T-helper 9 cell (primary cell): ENCODE data around the gene UBAC2.
"Not testable (repeated sequence)": the region's sequence is repeated elsewhere in the genome, so short reads cannot be mapped to it uniquely, and the experiment has no call there.

Source experiments
- DNase-seq: peaks from one replicate; pipeline ENCODE4 v3.0.0-alpha.2; 2020

UBAC2 gene

DNA sequence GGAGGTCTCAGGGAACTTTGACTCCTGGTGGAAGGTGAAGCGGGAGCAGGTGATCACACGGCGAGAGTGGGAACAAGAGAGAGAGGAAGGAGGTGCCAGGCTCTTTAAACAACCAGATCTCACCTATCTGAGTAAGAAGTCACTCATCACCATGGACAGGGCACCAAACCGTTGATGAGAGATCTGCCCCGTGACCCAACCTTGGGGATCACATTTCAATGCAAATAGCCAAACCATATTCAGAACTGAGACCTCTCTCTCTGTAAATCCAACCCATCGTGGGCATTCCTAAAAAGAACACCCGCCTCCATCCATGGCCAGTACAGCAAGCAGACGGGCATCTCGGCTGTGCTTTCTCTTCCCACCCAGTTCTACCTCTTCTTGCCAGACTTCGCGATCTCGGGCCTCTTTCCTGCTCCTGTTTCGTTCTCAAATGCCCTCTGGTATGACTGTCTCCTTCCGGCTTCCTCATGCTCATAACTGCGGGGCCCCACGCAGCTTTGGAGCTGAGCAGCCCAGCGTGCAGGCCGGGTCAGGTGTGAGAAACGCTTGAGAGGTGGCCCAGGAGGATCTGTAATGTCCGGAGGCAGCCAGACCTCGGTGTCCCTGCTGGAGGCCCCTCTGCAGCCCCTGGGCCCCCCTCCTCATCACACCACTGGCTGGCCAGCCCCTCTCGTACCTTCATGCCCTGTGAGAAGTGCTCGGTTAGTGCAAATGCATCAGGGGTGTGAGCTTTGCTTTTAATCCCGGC is 203.5 kb downstream of the UBAC2 start:
- no peak for DNase-seq

DNA sequence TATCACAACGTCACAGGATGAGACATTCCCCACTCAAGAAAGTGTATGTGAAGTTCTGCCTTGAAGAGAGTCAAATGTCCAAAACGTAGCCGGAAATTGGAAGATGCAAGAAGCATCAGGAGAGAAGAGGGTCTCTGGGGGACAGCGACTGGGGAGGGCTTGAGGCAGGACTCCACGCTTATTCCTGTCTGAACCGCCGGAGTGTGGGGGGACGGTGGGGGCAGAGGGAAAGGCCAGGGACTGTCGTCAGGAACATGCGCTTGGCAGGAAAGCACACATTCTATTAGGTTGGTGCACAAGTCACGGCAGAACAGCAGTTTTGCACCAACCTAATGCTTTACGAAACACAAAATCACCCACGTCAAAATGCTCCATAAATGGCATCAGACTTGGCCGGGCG is 205.3 kb downstream of the UBAC2 start:
- no peak for DNase-seq

DNA sequence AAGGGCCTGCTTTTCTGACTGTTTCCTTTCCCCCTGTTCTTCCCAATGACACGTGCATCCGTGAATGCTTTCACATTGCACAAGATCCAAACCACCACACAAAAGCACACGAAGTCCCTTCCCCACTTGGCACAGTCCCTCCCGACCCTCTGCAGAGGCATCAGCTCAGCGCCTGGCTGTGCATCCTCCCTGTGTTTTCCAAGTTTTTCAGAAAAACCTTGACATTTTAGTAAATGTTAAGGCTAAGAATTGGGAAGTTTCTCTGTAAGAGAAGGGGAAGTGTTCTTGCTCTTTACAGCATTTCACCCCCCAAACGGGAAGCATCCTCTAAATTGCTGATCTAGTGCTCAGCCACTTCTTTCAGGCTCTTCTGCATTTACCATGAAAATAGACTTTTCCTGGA is 206.1 kb downstream of the UBAC2 start:
- DNase-seq = no peak

DNA sequence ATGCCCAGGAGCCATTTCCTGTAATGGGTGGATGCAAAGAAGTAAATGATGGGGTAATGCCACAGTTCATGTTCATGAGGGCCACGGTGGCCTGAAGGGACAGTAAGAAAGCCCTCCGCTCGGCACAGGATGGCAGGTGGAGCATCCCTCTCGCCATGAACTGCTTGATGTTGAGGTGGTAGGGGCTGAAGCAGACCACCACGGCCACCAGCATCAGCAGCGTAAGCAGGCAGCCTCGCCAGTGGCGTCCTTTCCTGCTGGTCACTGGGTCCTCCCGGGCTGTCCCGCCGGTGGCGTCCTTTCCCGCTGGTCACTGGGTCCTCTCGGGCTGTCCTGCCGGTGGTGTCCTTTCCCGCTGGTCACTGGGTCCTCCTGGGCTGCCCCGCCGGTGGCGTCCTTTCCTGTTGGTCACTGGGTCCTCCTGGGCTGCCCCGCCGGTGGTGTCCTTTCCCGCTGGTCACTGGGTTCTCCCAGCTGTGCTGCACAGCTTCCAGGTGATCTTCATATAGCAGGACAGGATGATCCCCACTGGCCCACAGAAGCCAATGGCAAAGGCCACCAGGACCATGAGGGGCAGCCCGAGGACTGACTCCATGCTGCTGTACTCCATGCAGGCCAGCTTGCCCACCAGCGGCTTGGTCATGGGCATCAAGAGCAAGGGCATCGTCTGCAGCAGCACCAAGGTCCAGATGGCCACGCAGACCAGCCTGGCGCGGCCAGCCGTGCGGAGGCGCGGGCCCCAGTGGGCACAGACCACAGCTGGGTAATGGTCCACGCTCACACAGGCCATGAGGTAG is 207.4 kb downstream of the UBAC2 start:
- DNase-seq = no peak

DNA sequence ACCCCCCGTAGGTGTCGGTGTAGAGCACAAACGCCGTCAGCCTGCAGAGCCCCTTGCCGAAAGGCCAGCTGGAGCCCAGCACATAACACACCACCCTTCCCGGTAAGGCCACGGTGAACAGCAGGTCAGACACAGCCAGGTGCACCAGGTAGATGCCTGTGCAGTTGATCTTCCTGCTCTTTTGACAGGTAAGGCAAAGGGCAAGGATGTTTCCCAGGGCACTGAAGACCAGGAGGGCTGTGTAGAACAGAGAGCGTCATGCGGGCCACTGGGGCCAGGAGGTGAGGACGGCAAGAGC is 208.0 kb downstream of the UBAC2 start:
- no peak for DNase-seq

DNA sequence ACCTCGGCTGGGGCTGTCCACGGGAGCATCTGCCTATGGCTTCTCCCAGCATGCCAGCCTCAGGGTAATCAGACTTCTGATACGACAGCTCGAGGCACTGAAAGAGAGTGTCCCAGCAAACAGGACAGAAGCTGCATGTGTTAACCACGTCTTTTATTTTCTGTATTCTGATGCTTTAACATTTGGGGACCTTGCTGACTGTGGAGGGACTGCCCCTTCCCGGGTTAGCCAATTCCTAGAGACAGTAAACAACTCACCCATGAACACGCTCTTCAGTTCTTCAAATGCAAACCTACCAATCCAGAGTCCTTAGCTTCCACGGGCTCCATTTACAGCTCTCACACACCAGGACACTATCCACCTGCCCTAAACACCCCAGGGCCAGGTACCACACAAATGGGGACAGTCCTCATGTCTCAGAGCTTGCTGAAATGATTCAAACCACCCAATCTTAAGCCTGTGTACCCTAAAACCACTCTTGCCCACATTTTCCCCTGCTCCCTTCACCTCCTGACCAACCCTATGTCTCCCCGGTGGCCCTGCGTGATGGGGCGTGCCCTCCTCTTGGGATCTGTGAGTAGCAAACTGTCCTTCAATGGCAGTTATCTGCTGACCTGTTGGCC is 208.9 kb downstream of the UBAC2 start:
- DNase-seq = not testable (repeated sequence)

DNA sequence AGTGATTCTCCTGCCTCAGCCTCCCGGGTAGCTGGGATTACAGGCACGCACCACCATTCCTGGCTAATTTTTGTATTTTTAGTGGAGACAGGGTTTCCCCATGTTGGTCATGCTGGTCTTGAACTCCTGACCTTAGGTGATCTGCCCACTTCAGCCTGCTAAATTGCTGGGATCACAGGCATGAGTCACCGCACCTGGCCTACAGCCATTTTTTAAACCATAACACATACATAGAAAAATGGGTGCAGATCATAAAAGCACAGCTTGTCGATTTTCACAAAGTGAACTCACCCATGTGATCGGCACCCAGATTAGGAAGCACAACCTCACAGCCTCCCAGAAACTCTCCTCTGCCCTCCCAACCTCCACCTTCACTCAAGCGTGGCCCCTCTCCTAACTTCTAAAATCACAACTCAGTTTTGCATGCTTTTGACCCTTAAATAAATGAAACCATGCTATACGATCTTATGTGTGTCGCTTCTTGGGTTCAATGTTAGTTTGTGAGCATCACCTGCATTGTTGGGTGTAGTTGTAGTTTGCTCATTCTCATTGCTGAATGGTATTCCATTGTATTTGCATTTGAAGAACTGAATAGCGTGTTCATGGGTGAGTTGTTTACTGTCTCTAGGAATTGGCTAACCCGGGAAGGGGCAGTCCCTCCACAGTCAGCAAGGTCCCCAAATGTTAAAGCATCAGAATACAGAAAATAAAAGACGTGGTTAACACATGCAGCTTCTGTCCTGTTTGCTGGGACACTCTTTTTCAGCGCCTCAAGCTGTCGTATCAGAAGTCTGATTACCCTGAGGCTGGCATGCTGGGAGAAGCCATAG is 210.2 kb downstream of the UBAC2 start:
- DNase-seq = not testable (repeated sequence)

DNA sequence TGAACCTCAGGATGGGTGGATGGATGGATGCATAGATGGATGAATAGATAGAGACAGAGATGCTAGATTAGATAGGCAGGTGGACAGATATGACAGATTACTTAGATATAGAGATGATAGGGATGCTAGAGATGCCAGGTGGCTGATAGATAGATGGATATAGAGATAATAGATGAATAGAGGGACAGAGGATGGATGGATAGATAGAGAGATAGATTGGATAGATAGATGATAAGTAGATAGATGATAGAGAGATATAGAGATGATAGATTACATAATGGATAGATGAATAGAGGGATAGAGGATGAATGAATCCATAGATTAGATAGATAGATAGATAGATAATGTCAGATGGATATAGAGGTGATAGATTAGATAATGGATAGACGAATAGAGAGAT is 212.2 kb downstream of the UBAC2 start:
- DNase-seq = no peak

DNA sequence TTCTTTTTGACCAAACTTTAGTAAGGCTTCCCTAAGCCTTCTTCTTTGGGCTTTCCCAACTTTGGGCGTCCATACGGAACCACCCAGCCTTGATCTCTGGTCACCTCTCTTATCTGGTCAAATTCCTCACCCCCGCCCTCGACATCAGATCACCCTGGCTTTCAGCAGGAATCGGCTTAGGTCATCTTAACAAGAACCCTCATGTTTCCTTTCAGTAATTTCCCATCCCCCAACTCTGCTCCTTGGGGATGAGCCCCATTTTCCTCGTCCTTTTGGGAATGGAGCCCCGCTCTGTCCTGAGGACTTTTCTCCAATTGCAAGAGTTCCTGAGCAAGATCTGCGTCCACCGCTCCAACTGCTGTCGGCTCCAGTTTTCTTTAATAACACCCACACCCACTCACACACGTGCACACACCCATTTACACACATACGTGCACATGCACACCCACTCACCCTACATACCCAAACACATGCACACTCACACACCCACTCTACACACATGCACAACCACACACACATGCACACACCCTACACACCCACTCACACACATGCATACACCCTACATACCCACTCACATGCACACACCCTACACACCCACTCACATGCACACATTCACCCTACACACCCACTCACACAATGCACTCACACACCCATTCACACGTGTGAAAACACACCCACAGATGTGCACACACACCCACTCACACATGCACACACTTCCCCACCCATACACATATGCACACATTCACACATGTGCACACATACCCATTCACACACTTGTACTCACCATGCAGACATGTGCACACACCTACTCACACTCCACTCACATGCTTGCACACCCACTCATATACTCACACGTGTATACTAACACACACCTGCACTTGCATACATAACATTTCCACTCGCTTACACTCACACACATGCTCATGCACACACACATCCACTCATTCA is 213.7 kb downstream of the UBAC2 start:
- no peak for DNase-seq

DNA sequence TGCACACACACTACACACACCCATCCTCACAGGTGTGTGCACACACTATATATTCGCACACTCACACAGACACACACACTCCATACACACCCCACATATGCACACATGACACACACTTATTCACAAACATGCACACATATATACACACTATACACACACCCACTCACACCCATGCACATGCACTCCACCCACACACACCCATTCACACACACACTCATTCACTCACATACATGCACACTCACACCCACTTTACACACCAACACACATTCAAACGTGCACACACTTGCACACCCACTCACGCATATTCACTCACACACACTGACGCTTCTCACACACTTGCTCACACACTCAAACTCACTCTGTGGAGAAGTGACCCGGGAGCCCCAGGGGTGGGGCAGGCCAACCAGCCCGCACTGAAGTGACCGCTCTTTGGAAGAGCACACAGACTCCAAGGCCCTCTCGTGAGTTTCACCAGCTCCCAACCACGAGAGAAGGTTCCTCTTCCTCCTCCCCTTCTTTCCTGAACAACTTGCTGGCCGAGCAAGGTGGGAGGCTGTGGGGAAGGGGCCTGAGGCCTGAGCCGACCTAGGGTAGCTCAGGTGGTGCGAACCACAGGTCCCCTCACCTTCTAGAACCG is 214.5 kb downstream of the UBAC2 start:
- DNase-seq = no peak

DNA sequence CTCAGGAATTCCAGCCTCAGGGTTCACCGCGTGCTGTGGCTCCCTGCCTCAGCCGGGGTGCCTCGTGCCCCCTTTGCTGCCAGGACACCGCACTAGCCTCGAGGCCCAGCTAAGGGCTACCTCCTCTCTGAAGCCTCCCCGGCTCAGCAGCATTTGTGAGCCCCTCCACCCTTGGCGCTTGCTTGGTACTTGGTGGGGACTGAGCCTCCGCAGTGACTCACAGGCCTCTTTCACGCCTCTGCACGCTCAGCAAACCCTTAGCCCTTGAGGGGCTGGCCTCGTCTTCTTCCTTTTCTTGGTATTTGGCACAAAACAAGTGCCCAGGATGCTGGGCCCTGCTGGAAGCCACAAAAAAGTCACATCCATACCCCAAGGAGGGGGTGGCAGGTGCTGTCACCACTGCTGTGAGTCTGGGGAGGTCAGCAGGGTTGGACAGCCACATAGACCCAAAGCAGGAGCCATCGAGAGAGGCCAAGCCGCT is 215.2 kb downstream of the UBAC2 start:
- DNase-seq = no peak

DNA sequence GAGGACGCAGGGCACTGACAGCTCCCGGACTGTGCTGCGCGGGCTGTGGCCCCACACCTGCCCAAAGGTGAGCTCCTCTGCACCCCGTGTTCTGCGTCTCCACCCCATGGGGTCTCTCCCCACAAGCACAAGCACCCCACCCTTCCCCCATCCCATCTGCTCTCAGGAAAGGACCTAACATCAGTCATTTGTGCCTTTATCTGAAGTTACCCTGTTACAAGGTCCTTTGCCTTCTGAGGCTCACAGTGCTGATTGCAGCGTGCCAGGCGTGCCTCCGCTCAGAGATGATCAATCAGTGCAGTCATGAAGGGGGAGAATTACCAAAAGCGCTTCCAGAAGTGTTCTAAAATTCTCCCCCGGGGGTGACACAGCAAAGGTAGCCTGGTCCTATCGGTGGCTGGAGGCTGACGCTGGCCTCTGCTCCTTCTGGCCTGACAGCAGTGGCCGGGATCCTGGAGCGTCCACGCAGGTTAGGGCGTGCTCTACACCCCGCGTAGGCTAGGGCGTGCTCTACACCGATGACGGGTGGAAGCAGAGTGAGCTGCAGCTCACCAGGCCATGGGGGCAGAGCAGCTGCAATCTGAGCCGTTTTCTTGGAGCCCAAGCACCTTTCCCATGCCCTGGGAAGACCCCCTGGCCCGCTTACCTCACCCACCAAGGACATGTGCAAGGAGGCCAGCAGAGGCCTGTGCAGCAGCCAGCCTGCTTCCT is 215.9 kb downstream of the UBAC2 start:
- no peak for DNase-seq

DNA sequence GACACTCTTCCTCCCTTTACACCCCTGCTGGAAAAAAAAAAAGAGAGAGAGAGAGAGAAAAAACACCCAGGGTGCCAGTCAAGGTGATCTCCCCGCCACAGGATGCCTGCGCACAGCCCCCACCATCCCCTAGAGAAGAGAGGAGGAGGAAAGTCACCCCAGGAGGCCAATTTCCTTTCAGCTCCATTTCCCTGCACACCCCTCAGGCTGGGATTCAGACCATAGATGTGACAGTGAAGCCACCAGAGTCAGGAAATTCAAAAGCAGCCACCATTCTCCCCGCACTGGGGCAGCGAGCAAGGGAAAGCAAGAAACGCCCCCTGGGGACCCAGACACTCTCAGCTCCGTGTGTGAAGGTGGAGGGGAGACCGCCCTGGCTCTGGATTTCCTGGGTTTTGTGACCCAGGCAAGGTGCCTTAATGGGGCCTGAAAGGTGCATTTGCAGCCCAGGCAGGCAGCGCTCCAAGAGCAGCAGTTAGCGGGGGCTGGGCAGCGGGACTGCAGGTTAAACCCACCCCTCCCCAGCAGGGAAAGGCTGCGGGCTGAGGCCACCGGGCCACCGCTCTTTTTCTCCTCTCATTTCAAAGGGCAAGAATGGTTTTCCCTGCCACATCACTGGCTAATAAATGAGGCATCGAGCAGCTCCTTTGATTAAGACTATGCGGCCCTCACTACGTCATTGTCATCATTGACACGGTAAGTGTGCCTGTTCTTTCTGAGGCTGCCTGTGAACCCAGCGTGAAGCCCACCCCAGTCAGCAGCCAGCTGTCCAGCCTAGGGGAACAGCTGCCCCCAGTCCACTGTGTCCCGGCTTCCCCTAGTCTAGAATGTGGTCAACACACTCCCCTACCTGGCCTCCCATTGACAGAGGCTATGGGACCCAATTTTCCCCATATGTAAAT is 216.8 kb downstream of the UBAC2 start:
- no peak for DNase-seq

DNA sequence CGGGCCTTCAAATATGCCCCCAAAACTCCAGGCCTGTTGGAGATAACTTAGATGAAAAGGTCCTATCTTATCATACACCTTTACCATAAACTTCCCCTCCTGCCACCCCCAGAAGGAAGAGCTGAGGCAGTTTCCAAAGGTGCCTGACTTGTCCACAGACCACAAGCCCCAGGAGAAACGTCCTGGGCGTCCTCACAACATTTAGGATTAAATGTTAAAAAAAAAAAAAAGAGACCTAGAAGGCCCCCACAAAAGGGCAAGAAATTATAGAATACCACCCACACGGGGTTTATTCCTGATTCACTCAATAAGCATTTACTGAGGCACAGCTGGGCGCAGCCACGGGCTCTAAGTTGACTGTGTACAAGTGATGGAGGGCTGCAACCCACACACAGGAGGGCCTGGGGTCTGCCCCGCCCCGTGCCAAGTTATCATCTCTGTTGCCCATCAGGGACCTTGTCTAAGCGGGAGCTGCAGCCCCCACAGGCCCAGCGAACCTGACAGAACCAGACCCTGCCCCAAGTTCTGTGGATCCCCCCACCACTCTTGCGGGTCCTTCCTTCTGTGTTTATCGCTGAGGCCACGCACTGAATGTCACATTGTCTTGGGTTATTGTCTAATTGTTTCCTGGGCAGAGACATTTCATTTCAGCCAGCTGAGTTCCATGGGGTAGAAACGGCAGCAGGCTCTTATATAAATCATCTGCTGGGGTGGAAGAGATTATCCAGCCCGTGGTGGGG is 217.6 kb downstream of the UBAC2 start:
- no peak for DNase-seq

DNA sequence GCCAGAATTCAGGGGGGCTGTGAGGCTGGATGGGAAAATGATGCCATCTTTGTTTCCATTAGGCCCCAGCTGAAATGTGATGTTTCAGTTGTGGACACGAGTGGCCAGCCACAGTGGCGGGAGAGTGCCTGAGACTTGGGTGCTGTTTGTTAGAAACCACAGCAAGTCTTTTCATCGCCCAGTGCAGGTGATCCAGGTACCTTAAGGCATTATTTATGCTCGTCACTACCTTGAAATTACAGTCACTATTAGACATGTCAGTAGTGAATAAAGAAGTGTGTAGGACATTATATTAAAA is 218.1 kb downstream of the UBAC2 start:
- no peak for DNase-seq

DNA sequence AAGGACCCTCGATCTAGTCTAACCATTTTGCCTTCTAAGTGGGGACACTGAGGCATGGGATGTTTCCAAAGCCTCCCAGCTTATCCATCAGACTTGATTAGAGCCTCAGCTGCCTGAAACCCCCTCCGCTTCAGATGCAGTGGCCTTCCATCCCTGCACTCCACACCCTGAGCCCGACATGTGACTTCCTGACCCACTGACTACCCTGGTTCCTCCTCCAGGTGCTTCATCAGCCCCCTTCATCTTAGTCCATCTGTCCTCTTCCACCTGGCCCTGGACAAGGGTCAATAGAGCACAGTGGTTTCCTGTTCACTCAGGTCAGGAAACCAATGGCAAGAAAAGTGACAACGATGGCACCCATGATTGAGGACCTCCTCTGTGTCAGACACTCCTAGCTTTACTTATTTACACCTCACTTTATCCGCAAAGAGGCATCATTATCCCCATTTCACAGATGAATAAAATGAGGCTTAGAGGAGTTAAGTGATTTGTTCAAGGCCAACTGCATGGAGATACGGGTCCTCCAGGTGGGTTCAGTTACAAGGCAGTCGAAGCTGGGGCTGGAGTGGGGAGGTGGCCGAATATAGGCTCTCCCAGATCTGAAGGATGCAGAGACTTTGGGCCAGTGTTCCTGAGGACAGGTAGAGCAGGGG is 219.1 kb downstream of the UBAC2 start:
- no peak for DNase-seq

DNA sequence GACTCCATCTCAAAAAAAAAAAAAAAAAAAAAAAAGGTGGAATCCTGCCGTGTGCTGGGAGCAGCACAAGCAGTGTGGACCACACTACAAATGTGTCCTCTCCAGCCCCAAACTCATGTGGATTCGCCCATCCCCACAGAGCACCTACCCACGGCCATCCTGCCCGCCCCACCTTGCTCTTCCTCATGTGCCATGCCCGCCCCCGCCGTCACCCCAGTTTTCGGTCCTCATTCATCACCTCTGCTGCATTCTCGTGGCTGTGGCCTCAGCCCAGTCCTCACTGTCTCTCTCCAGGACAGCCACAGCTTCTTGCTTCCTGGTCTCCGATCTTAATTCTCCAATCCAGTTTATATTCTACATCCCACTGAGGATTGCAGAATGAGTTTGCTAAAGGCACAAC is 220.6 kb downstream of the UBAC2 start:
- no peak for DNase-seq

DNA sequence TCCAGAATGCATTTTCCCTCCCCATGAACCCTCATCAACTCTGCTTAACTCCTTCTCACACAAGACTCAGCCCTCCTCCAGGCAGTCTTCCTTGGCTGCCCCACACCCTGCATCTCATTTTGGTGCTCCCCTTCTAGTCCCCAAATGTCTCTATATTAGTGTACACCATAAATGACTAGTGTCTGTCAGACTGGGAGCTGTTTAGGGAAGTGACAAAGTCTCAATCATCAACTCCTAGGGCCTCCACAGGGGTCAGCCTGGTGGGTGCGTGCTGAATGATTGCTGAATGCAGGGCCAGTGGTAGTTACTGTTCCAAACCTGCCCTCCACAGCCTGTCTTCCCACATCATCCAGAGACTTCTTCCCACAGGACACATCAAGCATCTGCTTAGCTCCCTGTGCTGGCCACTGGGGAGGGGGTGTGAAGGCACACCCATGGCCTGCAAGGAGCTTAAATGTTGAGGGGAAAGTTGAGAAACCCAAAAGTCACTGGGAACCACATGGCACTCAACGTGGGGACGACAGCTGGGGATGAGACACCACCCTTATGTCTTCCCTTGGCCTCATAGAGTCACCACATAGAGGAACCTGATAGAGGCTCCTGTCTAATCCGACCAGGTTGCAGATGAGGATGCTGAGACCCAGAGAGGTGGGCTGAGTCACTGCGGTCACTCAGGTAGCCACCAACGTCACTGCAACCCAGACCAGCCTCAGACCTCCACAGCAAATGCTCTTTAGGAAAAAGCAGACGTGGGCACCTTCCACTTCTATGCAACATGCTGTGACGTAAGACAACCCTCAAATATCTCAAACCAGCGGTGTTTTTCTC is 221.3 kb downstream of the UBAC2 start:
- no peak for DNase-seq
